BJ (cell line): ENCODE measurements around the gene TTLL11. TPM values are rescaled to one million over a fixed set of nuclear protein-coding genes. Genes with fewer than 3 reads are reported as not detected.

Experiments
- CTCF ChIA-PET: fragments of 350-600 bp; formaldehyde crosslinking; extraction: SDS; loops from one replicate; lab custom pipeline; 2021; ENCODE audit warnings: antibody characterized with exemption, inconsistent platforms; lab: Yijun Ruan, JAX
- POLR2A ChIA-PET: fragments of 300-600 bp; sonication (Branson Sonifier 250); formaldehyde crosslinking; extraction: SDS; loops from one replicate; lab custom pipeline; 2021; ENCODE audit warnings: antibody characterized with exemption; lab: Charles Lee
- DNase-seq: peaks from one replicate; pipeline ENCODE4 v3.0.0-alpha.2; 2011; ENCODE audit warnings: low read depth
- H3K27me3 ChIP-seq: 2 replicates; pipeline ENCODE4 v1.6.0; 2011; ENCODE audit warnings: low read length; ENCODE audit not compliant: control insufficient read depth, insufficient read depth
- H3K36me3 ChIP-seq: 2 replicates; pipeline ENCODE4 v1.5.1; 2011; ENCODE audit warnings: low read length; ENCODE audit not compliant: control insufficient read depth, insufficient read depth
- H3K4me3 ChIP-seq: 2 replicates; pipeline ENCODE4 v1.5.1; 2011; ENCODE audit warnings: low read depth, mild to moderate bottlenecking, control low read depth, low read length
- polyA plus RNA-seq: library from polyadenylated mRNA; depleted of rRNA; stranded (reverse); fragments of >200 nt; gene quantifications from 2 replicates; pipeline ENCODE4 v1.2.3, GENCODE V29; 2011
- TF ChIP-seq, protein P1 (sequence below): IDR thresholded peaks from 2 replicates; pipeline ENCODE4 v1.5.1; 2011; ENCODE audit warnings: low read depth, mild to moderate bottlenecking, control low read depth, inconsistent platforms, low read length, moderate library complexity; ENCODE audit not compliant: insufficient read depth

TTLL11 gene
- polyA plus RNA-seq, 1 experiment, result 5.6 TPM

DNA sequence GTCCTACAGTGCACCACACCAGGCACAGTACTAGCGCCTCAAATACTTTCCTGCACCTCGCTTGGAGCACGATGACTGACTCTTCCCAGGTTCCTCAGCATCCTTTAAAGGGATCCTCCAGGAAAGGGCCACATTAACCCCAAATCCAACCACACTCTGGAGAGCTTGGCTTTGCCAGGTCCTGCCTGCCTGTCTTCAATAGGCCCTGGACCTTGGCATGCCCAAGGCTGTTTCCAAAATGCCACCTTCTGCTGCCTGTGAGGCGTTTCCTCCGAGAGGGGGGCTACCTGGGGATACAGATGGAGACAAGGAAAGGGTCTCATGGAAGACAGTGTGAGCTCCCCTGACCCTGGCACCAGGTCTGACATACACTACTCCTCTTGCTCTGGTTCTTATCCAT, 271.8 kb downstream of the TTLL11 start:
- Histone ChIP-seq H3K4me3 (no peak overlapping the region), H3K27me3 (0 out of 2 replicates have a peak, but pooled peaks cover 2% of the 10 kb centered on the region), H3K36me3 (no peaks in the 10 kb centered on the region)
- DNase-seq, result no peak
- CTCF ChIA-PET, result no interaction called here
- POLR2A ChIA-PET, result no interaction called here
- TF ChIP-seq, protein P1, sequence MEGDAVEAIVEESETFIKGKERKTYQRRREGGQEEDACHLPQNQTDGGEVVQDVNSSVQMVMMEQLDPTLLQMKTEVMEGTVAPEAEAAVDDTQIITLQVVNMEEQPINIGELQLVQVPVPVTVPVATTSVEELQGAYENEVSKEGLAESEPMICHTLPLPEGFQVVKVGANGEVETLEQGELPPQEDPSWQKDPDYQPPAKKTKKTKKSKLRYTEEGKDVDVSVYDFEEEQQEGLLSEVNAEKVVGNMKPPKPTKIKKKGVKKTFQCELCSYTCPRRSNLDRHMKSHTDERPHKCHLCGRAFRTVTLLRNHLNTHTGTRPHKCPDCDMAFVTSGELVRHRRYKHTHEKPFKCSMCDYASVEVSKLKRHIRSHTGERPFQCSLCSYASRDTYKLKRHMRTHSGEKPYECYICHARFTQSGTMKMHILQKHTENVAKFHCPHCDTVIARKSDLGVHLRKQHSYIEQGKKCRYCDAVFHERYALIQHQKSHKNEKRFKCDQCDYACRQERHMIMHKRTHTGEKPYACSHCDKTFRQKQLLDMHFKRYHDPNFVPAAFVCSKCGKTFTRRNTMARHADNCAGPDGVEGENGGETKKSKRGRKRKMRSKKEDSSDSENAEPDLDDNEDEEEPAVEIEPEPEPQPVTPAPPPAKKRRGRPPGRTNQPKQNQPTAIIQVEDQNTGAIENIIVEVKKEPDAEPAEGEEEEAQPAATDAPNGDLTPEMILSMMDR, result no peak

DNA sequence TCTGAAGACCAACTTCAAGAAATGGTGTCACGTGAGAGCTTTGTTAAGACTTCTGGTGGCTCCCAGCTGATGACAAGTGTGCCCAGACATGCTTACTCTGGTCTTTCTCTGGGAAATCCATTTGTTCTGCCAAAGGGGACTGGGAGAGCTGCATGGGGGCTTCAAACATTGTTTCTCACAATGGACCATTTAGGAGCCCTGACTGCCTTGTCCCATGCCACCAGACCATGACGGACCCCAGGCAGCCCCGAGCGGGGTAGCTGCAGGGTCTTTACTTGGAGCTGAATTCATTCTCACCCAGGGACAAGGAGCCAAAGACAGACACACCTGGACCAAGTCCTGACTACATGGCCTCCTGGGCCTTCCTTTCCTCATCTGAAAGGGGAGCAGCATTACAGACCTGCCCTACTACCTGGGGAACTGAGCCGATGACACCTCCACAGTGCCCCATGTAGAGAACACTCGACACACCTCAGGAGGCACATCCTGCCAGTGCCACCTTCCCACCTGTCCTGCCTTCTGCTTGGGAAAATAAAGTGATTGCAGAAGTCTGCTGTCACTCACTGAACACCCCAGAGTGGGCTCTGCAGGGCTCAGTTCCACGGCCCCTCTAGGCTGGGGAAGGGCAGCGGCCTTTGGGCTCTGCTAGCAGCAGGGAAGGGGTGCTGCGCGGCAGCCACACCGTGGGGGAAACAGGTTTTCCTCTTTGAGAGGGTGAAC, 272.7 kb downstream of the TTLL11 start:
- CTCF ChIA-PET, result no interaction called here
- POLR2A ChIA-PET, result no interaction called here
- Histone ChIP-seq H3K36me3 (no peaks in the 10 kb centered on the region), H3K27me3 (0 out of 2 replicates have a peak, but pooled peaks cover 2% of the 10 kb centered on the region), H3K4me3 (no peak overlapping the region)
- DNase-seq, result no peak
- TF ChIP-seq, protein P1, result no peak

DNA sequence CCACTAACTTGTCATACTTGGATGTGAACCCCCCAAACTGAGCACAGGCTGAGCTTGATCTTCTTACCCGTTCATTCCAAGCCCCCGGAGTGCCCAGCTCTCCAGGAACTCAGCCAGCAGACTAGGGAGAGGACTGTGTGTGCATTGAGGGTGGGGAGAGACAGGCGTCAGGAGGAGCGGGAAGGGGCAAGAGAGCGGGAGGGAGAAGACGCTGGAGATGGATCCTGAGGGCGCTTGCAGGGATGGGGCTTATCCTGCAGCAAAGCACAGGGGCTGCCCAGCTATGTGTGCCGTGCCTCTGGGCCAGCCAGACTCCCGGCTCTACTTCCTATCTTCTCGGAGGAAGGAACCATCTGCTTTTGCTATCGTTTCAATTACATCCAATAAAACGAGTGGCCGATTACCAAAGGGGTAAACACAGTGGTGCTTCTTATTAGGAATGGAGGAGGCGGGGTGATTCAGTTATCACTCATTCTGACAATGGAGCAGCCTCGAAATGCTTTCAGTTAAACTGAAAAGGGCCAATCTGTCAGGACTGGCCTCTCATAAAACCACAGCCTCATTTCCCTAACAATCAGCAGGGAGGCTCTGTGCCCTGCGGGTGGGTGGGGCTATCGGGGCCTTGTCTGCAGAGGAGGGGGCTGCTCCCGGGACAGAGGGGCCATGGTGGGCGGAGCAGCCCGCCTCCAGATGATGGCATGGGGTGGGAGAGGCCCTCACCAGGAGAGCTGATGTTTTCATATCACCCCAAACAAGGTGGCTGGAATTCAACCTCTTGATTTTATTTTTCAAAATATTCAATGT, 273.5 kb downstream of the TTLL11 start:
- Histone ChIP-seq H3K27me3 (0 out of 2 replicates have a peak, but pooled peaks cover 2% of the 10 kb centered on the region), H3K4me3 (no peak overlapping the region), H3K36me3 (no peaks in the 10 kb centered on the region)
- POLR2A ChIA-PET, result interaction anchor here (0.6 kb wide), 1 partner anchor 110 kb away, joined by 4 read pairs; no protein-coding TSS in a partner anchor
- TF ChIP-seq, protein P1, result no peak
- CTCF ChIA-PET, result no interaction called here
- DNase-seq, result no peak

DNA sequence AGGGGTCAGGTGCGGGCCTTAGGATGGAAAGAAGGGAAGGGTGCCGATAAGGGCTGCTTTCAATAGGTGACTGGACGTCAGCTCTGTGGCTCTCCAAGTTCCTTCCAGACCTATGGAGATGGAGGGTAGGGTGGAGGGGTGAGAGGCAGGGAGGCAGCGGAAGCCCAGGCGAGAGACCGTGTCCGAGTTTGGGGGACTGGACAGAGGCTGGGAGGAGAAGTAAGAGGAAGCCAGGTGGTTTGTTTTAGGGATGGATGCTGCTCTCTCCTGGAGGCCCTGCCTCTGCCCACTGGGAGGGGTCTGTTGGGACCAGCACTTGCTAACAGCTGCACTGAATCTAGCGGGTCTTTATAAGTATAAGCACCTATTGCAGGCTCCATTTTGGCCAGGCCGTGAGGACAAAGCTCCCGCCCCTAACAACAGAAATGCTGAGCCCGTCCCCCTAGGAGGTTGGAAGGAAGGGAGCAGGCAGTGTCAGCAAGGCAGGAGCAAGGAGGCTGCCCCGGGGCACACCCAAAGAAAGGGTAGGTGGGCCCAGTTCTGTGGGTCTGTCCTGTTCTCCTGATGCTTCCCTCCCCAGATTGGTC, 274.2 kb downstream of the TTLL11 start:
- Histone ChIP-seq H3K4me3 (no peak overlapping the region), H3K27me3 (0 out of 2 replicates have a peak, but pooled peaks cover 2% of the 10 kb centered on the region), H3K36me3 (no peaks in the 10 kb centered on the region)
- DNase-seq, result no peak
- ChIA-PET CTCF (no interaction called here), POLR2A (no interaction called here)
- TF ChIP-seq, protein P1, result no peak
